HG02588 (cell line): Measurements from ENCODE around the gene SNAP47.
"Not testable (repeated sequence)": the region's sequence is repeated elsewhere in the genome, so short reads cannot be mapped to it uniquely, and the experiment has no call there.

Experiments used
- ATAC-seq: cut with Tn5 transposase; IDR thresholded peaks from one replicate; pipeline ENCODE4 v1.9.1; 2021; ENCODE audit warnings: mild to moderate bottlenecking, moderate library complexity; ENCODE audit not compliant: unreplicated experiment

Gene SNAP47, protein sequence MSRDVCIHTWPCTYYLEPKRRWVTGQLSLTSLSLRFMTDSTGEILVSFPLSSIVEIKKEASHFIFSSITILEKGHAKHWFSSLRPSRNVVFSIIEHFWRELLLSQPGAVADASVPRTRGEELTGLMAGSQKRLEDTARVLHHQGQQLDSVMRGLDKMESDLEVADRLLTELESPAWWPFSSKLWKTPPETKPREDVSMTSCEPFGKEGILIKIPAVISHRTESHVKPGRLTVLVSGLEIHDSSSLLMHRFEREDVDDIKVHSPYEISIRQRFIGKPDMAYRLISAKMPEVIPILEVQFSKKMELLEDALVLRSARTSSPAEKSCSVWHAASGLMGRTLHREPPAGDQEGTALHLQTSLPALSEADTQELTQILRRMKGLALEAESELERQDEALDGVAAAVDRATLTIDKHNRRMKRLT

DNA sequence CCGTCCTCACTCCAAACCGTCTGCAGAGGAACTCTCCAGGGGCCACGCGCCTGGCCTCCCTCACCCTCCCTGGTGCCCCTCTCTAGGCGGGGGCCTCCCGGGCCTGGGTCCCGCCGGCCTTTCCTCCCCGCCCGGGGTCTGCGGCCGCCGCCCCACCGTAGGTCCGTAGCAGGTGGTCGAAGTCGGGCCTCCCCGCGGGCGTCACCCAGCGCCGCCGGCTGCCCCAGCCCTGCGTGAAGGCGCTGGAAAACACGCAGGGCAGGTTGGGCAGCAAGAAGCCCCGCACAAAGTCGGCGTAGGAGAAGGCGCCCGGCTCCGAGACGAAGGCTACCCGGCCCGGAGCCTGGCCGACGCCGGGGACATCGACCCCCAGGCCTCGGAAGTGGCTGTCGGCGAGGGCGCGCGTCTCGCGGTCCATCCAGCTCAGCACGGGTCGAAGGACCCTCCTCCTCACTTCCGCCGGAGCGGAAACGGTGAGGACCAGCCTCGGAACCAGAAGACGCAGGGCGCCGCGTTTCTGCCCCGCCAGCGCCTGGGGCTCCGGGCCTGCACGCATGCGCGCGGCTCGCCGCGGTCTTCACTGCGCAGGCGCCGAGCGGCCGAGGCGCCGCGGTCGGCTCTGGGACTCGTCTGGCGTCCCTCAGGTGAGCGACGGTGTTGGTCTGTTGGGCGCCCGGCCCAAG, at the start of gene SNAP47, which contains the start of gene JMJD4:
TSS of gene SNAP47 (plus strand) at position 580 of the 683 bp plus-strand sequence. CDS start 12,302 bp downstream, outside the sequence.
TSS of gene JMJD4 (minus strand) at position 447 of the 683 bp plus-strand sequence. CDS start at position 418, 29 bp downstream.
- ATAC-seq, result peak; percentile 93

DNA sequence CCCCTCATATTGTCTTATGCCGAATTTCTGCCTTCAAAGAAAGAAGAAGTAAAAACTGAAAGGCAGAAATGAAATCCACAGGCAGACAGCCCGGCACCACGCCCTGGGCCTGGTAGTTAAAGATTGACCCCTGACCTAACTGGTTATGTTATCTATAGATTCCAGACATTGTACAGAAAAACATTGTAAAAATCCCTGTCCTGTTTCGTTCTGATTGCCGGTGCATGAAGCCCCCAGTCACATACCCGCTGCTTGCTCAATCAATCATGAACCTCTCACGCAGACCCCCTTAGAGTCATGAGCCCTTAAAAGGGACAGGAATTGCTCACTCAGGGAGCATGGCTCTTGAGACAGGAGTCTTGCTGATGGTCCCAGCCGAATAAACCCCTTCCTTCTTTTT, 49.4 kb upstream of the SNAP47 start:
- ATAC-seq, result no peak

- no peak for ATAC-seq
Measured at GRCh38 chr1:227697321-227697864, 37.8 kb upstream of the SNAP47 start.

GRCh38 chr1:227701631-227702030, 33.6 kb upstream of the SNAP47 start:
- not testable (repeated sequence) for ATAC-seq

DNA sequence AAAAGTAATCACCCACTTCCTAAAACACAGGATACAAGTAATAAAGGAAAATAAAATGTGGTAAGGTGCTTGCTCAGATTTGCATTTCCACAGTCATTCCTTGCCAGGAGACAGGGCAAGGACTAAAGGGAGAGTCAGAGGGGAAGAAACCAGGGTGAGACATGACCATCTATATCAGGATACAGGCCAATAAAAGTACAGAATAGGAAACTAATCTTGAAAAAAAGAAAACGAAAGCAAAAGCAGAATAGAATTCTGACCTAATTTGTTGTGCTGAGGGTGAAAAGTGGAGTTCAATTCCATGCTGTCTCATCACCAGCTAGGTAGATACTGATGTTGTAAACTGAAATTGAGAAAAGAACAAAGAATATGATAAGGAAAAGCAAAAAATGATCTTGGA, 27.4 kb upstream of the SNAP47 start:
- no peak for ATAC-seq

GRCh38 chr1:227709451-227709850, 25.8 kb upstream of the SNAP47 start:
- no peak for ATAC-seq

- ATAC-seq, result not testable (repeated sequence)
Measured at GRCh38 chr1:227710474-227710873, 24.8 kb upstream of the SNAP47 start.

- no peak for ATAC-seq
Measured at GRCh38 chr1:227712648-227713047, 22.6 kb upstream of the SNAP47 start.

- ATAC-seq, result no peak
Measured at GRCh38 chr1:227718932-227719331, 16.3 kb upstream of the SNAP47 start.

DNA sequence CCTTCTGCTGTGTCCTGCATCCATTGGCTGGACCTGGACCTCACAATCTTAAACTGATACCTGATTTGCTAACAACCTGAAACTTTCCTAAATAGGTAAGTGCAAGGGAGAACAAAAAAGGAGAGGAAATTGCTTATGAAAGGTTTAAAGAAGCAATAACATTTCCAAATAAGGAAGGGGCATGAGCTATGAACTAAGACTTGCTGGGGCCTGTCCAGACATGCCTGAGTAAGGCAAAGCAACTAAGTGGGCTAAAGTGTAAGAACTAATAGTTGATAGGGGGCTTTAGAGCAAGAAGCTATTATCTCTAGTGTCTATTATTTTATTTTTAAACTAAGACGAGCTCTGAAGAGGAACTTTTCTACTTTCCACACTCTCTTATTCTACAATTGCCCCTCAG, 11.8 kb upstream of the SNAP47 start:
- ATAC-seq, result no peak

- no peak for ATAC-seq
Measured at GRCh38 chr1:227725046-227725445, 10.2 kb upstream of the SNAP47 start.

DNA sequence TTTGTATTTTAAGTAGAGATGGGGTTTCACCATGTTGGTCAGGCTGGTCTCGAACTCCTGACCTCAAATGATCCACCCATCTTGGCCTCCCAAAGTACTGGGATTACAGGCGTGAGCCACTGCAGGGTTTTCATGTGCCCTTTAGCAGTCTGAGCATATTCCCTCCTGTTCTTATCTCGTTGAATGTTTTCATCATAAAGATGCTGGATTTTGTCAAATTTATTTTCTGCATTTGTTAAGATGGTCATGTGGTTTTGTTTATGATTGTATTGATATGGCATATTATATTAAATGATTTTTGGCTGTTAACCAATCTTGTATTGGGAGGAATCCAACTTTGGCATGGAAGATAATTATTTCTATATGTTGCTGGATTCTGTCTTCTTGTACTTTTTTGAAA, 8.9 kb upstream of the SNAP47 start:
- no peak for ATAC-seq

DNA sequence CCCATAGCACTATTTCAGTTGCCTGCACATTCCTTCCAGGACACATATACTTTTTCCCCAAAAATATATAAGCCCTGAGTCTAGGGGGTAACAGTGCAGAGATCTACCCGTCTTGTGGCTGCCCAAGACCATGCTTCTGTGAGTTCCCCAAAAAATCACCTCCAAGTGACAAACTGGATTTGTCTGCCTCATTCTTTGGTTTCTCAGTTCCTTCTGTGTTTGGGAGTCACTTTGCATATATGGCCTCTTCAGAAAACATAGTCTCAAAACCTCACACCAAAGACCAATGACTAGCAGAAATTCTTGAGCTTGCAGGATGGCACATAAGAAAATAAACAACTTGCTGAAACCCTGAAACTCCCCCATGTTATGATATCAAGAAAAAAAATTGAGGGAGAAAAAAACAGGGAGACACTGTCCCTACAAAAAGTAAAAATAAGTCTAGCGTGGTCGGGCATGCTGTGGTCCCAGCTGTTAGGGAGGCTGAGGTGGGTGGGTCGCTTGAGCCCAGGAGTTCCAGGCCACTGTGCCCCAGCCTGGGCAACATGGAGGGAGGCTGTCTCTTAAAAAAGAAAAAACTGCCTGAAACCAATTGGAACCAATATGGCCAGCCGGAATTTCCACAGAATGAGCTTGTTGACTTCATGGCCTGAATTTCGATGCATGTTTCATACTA, 8.2 kb upstream of the SNAP47 start:
- ATAC-seq, result no peak

DNA sequence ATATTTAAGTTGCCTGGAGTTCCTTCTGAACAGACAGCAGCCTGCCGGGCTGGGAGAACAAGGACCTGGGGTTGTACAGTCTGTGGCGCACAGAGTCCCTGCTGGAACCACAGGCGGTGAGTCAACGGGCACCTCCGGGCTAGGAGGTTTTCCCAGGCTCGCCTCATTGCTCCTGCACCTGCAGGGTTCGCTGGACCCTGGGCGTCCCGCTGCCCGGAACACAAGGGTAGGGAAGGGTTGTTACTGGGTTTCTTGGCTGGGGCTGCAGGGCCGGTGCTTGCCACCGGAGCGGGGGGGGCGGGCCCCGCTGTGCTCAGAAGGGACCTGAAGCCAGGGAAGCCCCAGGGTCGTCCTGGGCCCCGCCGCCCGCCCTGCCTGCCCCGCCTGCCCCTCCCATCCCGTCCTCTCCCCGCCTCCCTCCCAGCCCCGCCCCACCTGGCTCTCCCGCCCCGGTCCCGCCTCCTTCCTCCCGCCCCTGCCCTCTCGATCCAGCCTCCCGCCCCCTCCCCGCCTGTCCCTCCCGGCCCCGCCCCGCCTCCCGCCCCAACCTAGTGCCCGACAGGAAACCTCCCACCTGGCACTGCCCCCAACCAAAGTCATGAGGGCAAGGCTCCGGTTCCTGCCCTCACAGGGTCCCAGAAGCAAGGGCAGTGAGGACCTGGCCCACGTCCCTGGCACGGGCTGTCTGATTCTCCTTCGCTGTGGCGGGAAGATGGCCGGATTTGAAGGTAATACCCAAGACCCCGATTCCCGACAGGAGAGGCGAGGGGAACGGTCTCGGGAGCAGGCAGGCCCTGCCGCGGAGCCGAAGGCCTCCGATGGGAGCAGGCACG, 7.0 kb upstream of the SNAP47 start:
- ATAC-seq, result peak; percentile 42

- no peak for ATAC-seq
Measured at GRCh38 chr1:227728892-227729143, 6.4 kb upstream of the SNAP47 start.

- ATAC-seq, result no peak
Measured at GRCh38 chr1:227729144-227729880, 5.9 kb upstream of the SNAP47 start.

GRCh38 chr1:227729881-227730629, 5.2 kb upstream of the SNAP47 start:
- ATAC-seq, result no peak

- no peak for ATAC-seq
Measured at GRCh38 chr1:227730630-227731151, 4.5 kb upstream of the SNAP47 start.

DNA sequence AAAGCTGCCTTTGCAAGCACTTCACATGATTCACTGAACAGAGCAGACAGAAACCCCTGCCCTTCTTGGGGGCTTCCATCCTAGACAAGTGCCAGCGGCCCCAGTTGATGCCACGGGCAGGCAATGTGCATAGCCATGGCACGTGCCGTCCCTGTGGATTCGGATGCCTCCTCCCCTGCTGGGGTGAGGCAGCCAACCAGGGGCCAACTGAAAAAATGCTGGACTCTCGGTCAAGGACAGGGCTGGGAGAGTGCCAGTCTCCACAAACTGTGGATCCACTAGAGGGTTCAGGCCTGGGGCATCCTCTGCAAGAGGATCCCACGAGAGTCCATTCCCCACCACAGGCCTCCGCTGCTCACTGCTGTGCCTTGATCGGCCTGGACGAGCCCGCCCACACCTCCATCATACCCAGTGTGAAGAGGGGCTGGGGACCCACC, 4.0 kb upstream of the SNAP47 start:
- no peak for ATAC-seq
